Activated naive CD8-positive, alpha-beta T cell treated with anti-CD3 and anti-CD28 coated beads, Interleukin-2, amount 50 U/mL, for 16 hours (primary cell): Measurements from ENCODE around the gene PALD1.

Experiments
- DNase-seq: peaks from one replicate; pipeline ENCODE4 v3.0.0-alpha.2; 2020; ENCODE audit warnings: low read depth, low spot score

Gene PALD1

GRCh38 chr10:70504521-70505358, 26.2 kb downstream of the PALD1 start:
- DNase-seq = no peak

GRCh38 chr10:70505908-70506307, 27.3 kb downstream of the PALD1 start:
- no peak for DNase-seq

DNA sequence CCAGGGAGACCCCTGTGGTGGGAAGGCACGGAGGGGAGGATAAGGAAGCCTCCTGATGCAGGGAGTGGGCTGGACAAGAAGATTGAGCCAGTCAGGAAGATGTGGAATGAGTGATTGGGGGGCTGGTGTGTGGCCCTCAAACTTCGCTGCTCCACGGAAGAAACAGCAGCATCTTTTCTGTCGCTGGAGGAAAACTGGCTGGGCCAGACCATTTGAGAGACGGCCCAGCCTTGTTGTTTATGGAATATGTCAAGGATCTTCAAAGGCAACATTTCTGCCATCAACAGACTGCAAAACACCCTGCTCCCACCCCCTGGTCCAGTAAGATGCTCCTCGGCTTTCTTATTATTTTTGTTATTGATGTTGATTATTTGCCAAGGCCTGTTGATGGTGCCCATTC, 29.4 kb downstream of the PALD1 start:
- DNase-seq = no peak

- no peak for DNase-seq
Measured at GRCh38 chr10:70508912-70509756, 30.6 kb downstream of the PALD1 start.

DNA sequence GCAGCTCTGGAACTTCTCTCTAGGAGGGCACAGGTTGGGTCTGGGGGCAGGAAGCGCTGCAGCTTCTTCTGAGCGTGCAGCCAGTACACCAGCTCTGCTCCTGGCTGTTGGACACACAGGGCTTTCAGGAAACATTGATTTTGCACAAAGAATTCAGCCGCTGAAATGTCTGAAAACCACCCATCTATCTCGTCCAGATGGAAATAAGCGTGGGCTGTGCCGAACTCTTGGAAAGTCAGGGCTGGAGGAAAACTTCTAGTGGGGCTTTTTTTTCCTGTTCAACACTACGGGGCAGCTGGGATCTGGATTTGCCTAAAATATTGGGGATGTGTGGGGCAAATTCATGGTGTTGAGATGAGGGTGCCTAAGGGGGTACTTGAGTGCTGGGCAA, 31.2 kb downstream of the PALD1 start:
- no peak for DNase-seq

DNA sequence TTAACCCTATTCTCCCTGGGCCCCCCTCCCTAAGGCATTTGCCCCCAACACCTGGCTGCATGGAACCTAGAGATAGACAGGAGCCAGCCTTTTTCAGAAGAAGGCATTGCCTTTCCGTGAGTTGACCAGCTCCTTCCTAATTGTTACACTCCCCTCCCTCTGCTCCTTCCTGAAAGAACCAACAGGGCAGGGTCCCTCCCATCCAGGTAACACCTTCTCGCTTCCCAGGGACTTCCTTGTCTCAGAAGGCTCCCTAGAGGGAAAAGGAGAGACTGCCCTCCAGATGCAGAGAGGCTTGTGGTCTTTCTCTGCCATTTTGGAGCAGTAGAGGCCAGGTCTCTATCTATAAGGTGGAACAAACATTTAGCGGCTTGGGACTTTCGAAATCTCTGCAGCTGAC, 31.9 kb downstream of the PALD1 start:
- no peak for DNase-seq

DNA sequence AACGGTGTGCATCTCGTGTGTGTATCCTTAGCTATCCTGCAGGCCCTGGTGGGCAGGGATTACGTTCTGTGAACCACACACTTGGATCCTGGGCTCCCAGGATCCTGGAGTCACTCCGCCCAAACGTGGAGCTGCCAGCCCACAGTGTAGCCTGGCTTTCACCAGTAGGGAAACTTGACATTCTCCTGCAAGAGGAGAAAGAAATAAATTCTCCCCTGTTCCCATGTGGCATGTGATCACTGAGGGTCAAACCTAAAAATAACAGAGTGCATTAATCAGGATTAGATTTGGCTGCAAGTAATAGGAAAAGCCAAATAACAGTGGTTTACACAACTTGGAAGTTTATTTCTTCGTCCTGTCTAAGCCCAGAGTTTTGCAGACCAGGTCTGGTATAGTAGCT, 32.3 kb downstream of the PALD1 start:
- no peak for DNase-seq

GRCh38 chr10:70512149-70512639, 33.6 kb downstream of the PALD1 start:
- DNase-seq = no peak

- DNase-seq = no peak
Measured at GRCh38 chr10:70513848-70514309, 35.3 kb downstream of the PALD1 start.

DNA sequence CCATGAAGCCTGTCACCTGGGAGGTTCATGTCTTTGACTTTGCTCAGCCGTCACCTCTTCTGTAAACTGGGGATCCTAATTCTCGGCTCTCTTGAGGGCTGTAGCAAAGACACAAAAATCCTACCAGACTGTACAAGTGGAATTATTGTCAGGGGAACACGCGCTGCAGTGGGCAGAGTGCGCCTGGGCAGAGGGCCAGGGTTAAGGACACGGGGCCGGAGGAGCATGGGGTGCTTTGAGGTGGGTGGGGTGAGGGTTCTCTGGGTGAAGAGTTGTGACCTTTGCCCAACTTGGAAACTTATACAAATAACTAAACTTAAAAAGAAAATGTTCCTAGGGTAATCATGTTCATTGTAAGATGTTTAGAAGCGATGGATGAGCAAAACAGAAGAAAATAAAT, 36.0 kb downstream of the PALD1 start:
- no peak for DNase-seq

DNA sequence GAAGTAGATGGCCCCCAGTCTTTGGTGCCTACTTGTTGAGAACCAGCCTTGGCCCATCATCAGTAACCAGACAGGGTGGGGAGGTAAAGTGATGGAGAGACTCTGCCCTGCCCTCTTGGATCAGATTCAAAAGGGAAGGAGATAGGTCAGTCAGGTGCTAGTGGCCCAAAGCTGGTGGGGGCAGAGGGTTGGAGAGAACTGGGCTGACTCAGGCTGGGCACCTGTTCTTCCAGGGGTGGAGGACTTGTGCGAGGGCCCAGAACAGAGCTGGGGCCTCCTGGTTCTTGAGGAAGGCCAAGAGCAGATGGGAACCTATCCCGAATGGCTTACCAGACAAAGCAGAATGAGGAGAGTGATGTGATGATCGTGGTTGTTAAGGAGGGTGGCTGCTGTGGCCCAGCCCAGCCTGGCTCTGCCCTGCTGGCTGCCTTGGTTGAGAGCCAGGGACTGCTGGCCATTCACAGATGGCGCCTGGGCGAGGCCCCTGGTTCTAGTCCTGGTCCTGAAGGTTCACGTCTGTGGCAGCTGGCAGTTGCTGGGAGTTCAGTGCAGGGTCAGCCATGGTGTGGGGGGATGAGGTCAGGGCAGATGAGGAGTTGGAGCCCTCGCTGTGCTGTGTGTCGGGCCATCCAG, 36.6 kb downstream of the PALD1 start:
- DNase-seq = no peak

DNA sequence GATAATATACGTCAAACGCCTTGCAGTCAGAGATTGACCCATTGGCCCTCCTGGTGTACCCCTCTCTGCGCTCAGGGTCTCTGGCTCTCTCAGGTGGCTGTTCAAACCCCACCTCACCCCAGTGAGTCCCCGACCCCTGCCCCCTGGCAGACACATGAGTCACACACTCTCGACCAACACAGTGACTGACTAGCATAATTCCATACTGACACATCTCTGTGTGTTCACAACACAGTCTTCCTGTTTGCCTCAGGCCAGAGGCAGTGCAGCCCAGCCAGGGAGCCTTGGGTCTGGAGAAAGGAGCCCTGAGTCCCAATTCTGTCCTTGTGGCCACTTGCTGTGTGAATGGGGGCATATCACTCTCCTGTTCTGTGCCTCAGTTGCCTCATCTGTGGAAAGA, 40.1 kb downstream of the PALD1 start:
- no peak for DNase-seq

GRCh38 chr10:70523057-70523456, 44.5 kb downstream of the PALD1 start:
- no peak for DNase-seq

DNA sequence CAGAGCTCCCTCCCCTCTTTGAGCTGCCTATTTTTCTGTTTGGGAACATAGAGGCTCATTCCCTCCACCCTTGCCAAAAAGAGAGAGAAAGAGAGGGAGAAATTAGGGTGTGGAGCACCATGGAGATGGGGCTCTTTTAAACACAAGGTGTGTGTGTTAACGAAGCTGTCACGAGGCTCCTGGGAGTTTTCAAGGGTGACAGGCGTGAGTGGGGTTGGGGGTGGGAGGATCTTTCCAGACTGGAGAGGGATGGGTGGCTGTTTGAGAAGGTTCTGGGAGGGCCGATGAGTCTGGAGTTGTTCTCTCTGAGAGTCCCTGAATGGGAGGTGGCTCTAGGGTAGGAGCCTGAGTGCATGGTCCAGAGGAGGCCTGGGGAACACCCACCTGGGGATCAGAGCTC, 45.0 kb downstream of the PALD1 start:
- DNase-seq = no peak

- DNase-seq = no peak
Measured at GRCh38 chr10:70528314-70528713, 49.7 kb downstream of the PALD1 start.

GRCh38 chr10:70528741-70529362, 50.3 kb downstream of the PALD1 start:
- no peak for DNase-seq

- no peak for DNase-seq
Measured at GRCh38 chr10:70529848-70530247, 51.3 kb downstream of the PALD1 start.

- DNase-seq = no peak
Measured at GRCh38 chr10:70530315-70530714, 51.7 kb downstream of the PALD1 start.

DNA sequence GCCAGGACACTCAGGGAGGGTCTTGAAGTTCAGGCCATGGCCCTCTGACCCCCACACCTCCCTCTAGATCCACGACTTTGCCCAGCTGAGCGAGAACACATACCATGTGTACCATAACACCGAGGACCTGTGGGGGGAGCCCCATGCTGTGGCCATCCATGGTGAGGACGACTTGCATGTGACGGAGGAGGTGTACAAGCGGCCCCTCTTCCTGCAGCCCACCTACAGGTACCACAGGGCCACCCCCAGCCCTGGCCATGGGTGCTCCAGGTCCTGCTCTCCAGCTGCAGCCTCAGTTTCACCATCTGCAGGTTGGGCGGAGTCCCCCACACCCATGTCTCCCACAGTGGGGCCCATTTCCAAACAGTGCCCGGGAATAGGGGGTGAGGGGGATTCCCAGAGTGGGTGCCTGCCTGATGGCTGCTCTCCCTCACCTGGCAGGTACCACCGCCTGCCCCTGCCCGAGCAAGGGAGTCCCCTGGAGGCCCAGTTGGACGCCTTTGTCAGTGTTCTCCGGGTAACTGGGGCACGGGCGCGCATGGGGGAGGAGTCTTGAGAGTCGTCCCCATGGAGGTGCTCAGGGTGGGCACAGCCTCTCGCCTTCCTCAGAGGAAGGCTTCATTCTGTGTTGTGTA, 54.1 kb downstream of the PALD1 start:
- no peak for DNase-seq

- no peak for DNase-seq
Measured at GRCh38 chr10:70533189-70533558, 54.6 kb downstream of the PALD1 start.

GRCh38 chr10:70534281-70534680, 55.7 kb downstream of the PALD1 start:
- no peak for DNase-seq
